ENCODE measurements around the gene HDAC9. TPM values are rescaled to one million over a fixed set of nuclear protein-coding genes. Genes with fewer than 3 reads are reported as not detected.

HDAC9 gene
- total RNA-seq, 1 experiment from 2014 or later: 4.3 TPM

GRCh38 chr7:18913106-18913505, 417.6 kb downstream of the HDAC9 start:
- no peak overlapping the region for H3K4me2 ChIP-seq (ENCODE audit: low read length)
- no peak overlapping the region for H2AFZ ChIP-seq (ENCODE audit: low read depth, low read length, poor library complexity, severe bottlenecking)
- intact Hi-C loops (cut with micrococcal nuclease): no loop called here
- RAD21 ChIA-PET (ENCODE audit: low non-redundant PET in 1 of 2, low total read pairs in 2 of 2, uncharacterized antibody in 2 of 2, unreplicated experiment in 2 of 2): no interaction called here
- H3K9me2 ChIP-seq (ENCODE audit: insufficient read depth): no peaks in the 10 kb centered on the region
- TF ChIP-seq ZFX (IDR thresholded peaks at IDR 0.05) (no peak), SP1 (IDR thresholded peaks at IDR 0.05; ENCODE audit: low read depth) (no peak), SRF (IDR thresholded peaks at IDR 0.05; ENCODE audit: low read depth) (no peak), TCF7L2 (IDR thresholded peaks at IDR 0.05; ENCODE audit: borderline replicate concordance, extremely low read depth, insufficient read depth, insufficient read length) (no peak), ZNF274 (IDR thresholded peaks at IDR 0.05; ENCODE audit: low read depth, low read length) (no peak), JUND (IDR thresholded peaks at IDR 0.05) (no peak), REST (IDR thresholded peaks at IDR 0.05; ENCODE audit: low read depth) (no peak), CEBPB (IDR thresholded peaks at IDR 0.05; ENCODE audit: low read depth) (no peak), EZH2phosphoT487 (IDR thresholded peaks at IDR 0.05; ENCODE audit: borderline replicate concordance) (no peak), CBX3 (IDR thresholded peaks at IDR 0.05; ENCODE audit: low read depth) (no peak), ELF1 (IDR thresholded peaks at IDR 0.05; ENCODE audit: borderline replicate concordance, low read depth) (no peak), RAD21 (IDR thresholded peaks at IDR 0.05; ENCODE audit: low read depth) (no peak)
- TF ChIP-seq, protein P1, sequence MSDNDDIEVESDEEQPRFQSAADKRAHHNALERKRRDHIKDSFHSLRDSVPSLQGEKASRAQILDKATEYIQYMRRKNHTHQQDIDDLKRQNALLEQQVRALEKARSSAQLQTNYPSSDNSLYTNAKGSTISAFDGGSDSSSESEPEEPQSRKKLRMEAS (IDR thresholded peaks at IDR 0.05): no peak
- H3K36me3 ChIP-seq (ENCODE audit: control insufficient read depth in 1 of 2, insufficient read depth in 2 of 2, low read length in 2 of 2): no peaks in the 10 kb centered on the region
- H3K9ac ChIP-seq (ENCODE audit: low read length): no peak overlapping the region
- CTCF ChIA-PET: no interaction called here
- no TSS peak for BruUV-seq (replicated peaks)
- no peak for ATAC-seq
- no peaks in the 10 kb centered on the region for H3K4me1 ChIP-seq (ENCODE audit: control insufficient read depth in 1 of 2, insufficient read depth in 2 of 2, low read length in 2 of 2)
- no peaks in the 10 kb centered on the region for H3K9me3 ChIP-seq (ENCODE audit: control insufficient read depth in 1 of 2, insufficient read depth in 1 of 2, low read depth in 1 of 2, low read length in 2 of 2)
- no peak overlapping the region for H3K4me3 ChIP-seq (replicated peaks in 1 of 2; ENCODE audit: low read depth in 1 of 2, low read length in 2 of 2)
- H3K27ac ChIP-seq (ENCODE audit: low read depth, low read length): no peak overlapping the region
- no peaks in the 10 kb centered on the region for H3K27me3 ChIP-seq (ENCODE audit: insufficient read depth, low read length)
- POLR2A ChIA-PET: no interaction called here
- no peaks in the 10 kb centered on the region for H4K20me1 ChIP-seq (ENCODE audit: insufficient read depth)
- no peaks in the 10 kb centered on the region for H3K79me2 ChIP-seq (ENCODE audit: insufficient read depth, low read length)
- no peak for DNase-seq (ENCODE audit: low read depth, low spot score)
